Sigmoid colon (tissue), 7 donors: ENCODE data around the gene GGT6. TPM values are rescaled to one million over a fixed set of nuclear protein-coding genes. Genes with fewer than 3 reads are reported as not detected.

Experiments used
- DNase-seq: peaks from one replicate; pipeline ENCODE4 v3.0.0-alpha.2; 2019
- H3K27ac ChIP-seq, 4 donors: fragments of 200-600 bp; sonication (generic); one replicate each; pipeline ENCODE4 v1.5.1; 2016 to 2019; ENCODE audit warnings: mild to moderate bottlenecking in 1 of 4
- H3K27me3 ChIP-seq, 3 donors: fragments of 200-600 bp; sonication (generic); one replicate each; pipeline ENCODE4 v1.5.1; 2019; ENCODE audit warnings: mild to moderate bottlenecking in 1 of 3
- H3K36me3 ChIP-seq, 4 donors: fragments of 200-600 bp; sonication (generic); one replicate each; pipeline ENCODE4 v1.5.1; 2016 to 2019
- H3K4me1 ChIP-seq, 4 donors: fragments of 200-600 bp; sonication (generic); one replicate each; pipeline ENCODE4 v1.5.1; 2017 to 2019
- H3K4me3 ChIP-seq, 4 donors: fragments of 200-600 bp; sonication (generic); one replicate each; pipeline ENCODE4 v1.5.1; 2017 to 2019; ENCODE audit warnings: mild to moderate bottlenecking in 2 of 4, moderate library complexity in 1 of 4
- H3K9me3 ChIP-seq, 4 donors: fragments of 200-600 bp in 3 of 4; sonication (generic) in 3 of 4; one replicate each; pipeline versions ENCODE4 v1.5.1 to v1.6.1; 2013 to 2019
- EP300 ChIP-seq, 4 donors: sonication (generic); formaldehyde crosslinking; IDR thresholded peaks; one replicate each; pipeline ENCODE4 v1.6.1; 2017; ENCODE audit warnings: antibody characterized with exemption in 4 of 4
- POLR2A ChIP-seq, 2 donors: fragments of 450-650 bp; IDR thresholded peaks; one replicate each; pipeline ENCODE4 v1.6.1; 2016; ENCODE audit warnings: antibody characterized with exemption in 2 of 2, mild to moderate bottlenecking in 2 of 2, moderate library complexity in 2 of 2
- POLR2AphosphoS5 ChIP-seq, 4 donors: sonication (generic); formaldehyde crosslinking; IDR thresholded peaks; one replicate each; pipeline ENCODE4 v1.6.1; 2017; ENCODE audit warnings: antibody characterized with exemption in 4 of 4
- WGBS, 2 donors: extraction: QIAGEN DNeasy Blood & Tissue Kit; methylation state at CpG; one replicate each; pipeline ENCODE4 v1.1.7; 2013; 5-methylcytosine and 5-hydroxymethylcytosine counted together
- intact Hi-C: fragments of 100-400 bp; cut with DNase I; formaldehyde crosslinking; loops from one replicate; pipeline ENCODE4 v1.15.1; 2023
- polyA plus RNA-seq, 3 donors: library from polyadenylated mRNA; stranded (reverse); fragments of 200-250 nt; gene quantifications; one replicate each; pipeline ENCODE4 v1.2.3, GENCODE V29; 2013
- total RNA-seq, 4 donors: library from RNA; depleted of rRNA; stranded (reverse); fragments of >200 nt; gene quantifications; one replicate each; pipeline ENCODE4 v1.1.0, GENCODE V29; 2016
- TF ChIP-seq, protein P1 (sequence below), 4 experiments: fragments of 450-650 bp in 3 of 4; fragments of 200-600 bp in 1 of 4; IDR thresholded peaks; one replicate each; pipeline ENCODE4 v1.5.1; 2016 to 2019; ENCODE audit warnings: antibody characterized with exemption in 4 of 4, mild to moderate bottlenecking in 3 of 4, moderate library complexity in 2 of 4
- donor health status: healthy with polysubstance abuse.
- donor health status: Bipolar disorder and iron deficiency.
- donor health status: healthy.

Gene GGT6
- total and polyA plus RNA-seq, 7 donors: 0.71 to 94.4 (median 22.2) TPM; not detected in 2

- H3K36me3 ChIP-seq: peaks cover 0 to 98% (median 72%) of the 10 kb centered on the region in 4 donors
- 95% methylated on average over 18 of the region's 18 CpGs for WGBS, 2 donors
- TF ChIP-seq EP300 (IDR thresholded peaks at IDR 0.05) (no peak), POLR2AphosphoS5 (IDR thresholded peaks at IDR 0.05) (no peak), POLR2A (IDR thresholded peaks at IDR 0.05) (no peak)
- TF ChIP-seq, protein P1, sequence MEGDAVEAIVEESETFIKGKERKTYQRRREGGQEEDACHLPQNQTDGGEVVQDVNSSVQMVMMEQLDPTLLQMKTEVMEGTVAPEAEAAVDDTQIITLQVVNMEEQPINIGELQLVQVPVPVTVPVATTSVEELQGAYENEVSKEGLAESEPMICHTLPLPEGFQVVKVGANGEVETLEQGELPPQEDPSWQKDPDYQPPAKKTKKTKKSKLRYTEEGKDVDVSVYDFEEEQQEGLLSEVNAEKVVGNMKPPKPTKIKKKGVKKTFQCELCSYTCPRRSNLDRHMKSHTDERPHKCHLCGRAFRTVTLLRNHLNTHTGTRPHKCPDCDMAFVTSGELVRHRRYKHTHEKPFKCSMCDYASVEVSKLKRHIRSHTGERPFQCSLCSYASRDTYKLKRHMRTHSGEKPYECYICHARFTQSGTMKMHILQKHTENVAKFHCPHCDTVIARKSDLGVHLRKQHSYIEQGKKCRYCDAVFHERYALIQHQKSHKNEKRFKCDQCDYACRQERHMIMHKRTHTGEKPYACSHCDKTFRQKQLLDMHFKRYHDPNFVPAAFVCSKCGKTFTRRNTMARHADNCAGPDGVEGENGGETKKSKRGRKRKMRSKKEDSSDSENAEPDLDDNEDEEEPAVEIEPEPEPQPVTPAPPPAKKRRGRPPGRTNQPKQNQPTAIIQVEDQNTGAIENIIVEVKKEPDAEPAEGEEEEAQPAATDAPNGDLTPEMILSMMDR (IDR thresholded peaks at IDR 0.05): no peak
- no peaks in the 10 kb centered on the region for H3K9me3 ChIP-seq
- no peaks in the 10 kb centered on the region for H3K27me3 ChIP-seq
- H3K4me1 ChIP-seq: no peaks in the 10 kb centered on the region
- peak; percentile 62 for DNase-seq
- no peak overlapping the region for H3K4me3 ChIP-seq
- intact Hi-C loops: no loop called here
- H3K27ac ChIP-seq: no peak overlapping the region
Measured at GRCh38 chr17:4548061-4548461, 12.3 kb downstream of the GGT6 start.

- Histone ChIP-seq H3K27ac (no peak overlapping the region), H3K27me3 (no peaks in the 10 kb centered on the region), H3K9me3 (no peaks in the 10 kb centered on the region), H3K36me3 (peaks cover 5 to 98% (median 77%) of the 10 kb centered on the region in 4 donors), H3K4me1 (no peaks in the 10 kb centered on the region), H3K4me3 (no peak overlapping the region)
- intact Hi-C loops: no loop called here
- no peak for DNase-seq
- 92 to 93% methylated on average over 17 of the region's 17 CpGs for WGBS, 2 donors
- TF ChIP-seq POLR2AphosphoS5 (IDR thresholded peaks at IDR 0.05): no peak
- no peak for TF ChIP-seq EP300 (IDR thresholded peaks at IDR 0.05)
- TF ChIP-seq POLR2A (IDR thresholded peaks at IDR 0.05): no peak
- TF ChIP-seq, protein P1 (IDR thresholded peaks at IDR 0.05): no peak
Measured at GRCh38 chr17:4547118-4547906, 13.1 kb downstream of the GGT6 start.

GRCh38 chr17:4545217-4545951 is 15.0 kb downstream of the GGT6 start:
- 92 to 94% methylated on average over 32 of the region's 32 CpGs for WGBS, 2 donors
- peak; percentile 59 for DNase-seq
- Histone ChIP-seq H3K27me3 (no peaks in the 10 kb centered on the region), H3K9me3 (no peaks in the 10 kb centered on the region), H3K4me1 (no peaks in the 10 kb centered on the region), H3K36me3 (peaks cover 14 to 98% (median 78%) of the 10 kb centered on the region in 4 donors), H3K27ac (no peak overlapping the region), H3K4me3 (no peak overlapping the region)
- TF ChIP-seq, protein P1 (IDR thresholded peaks at IDR 0.05): no peak
- TF ChIP-seq EP300 (IDR thresholded peaks at IDR 0.05) (no peak), POLR2A (IDR thresholded peaks at IDR 0.05) (no peak), POLR2AphosphoS5 (IDR thresholded peaks at IDR 0.05) (no peak)
- intact Hi-C loops: no loop called here

GRCh38 chr17:4544951-4545216 is 15.5 kb downstream of the GGT6 start:
- TF ChIP-seq EP300 (IDR thresholded peaks at IDR 0.05) (no peak), POLR2AphosphoS5 (IDR thresholded peaks at IDR 0.05) (no peak), POLR2A (IDR thresholded peaks at IDR 0.05) (no peak)
- TF ChIP-seq, protein P1 (IDR thresholded peaks at IDR 0.05): no peak
- no peak for DNase-seq
- Histone ChIP-seq H3K27ac (no peak overlapping the region), H3K27me3 (no peaks in the 10 kb centered on the region), H3K36me3 (peaks cover 14 to 98% (median 78%) of the 10 kb centered on the region in 4 donors), H3K9me3 (no peaks in the 10 kb centered on the region), H3K4me1 (no peaks in the 10 kb centered on the region), H3K4me3 (no peak overlapping the region)
- 91 to 92% methylated on average over 18 of the region's 18 CpGs for WGBS, 2 donors
- intact Hi-C loops: no loop called here
